NCI-H187 (cell line): ENCODE measurements around the gene SELENOO.

Source experiments
- DNase-seq, 2 experiments: peaks; one replicate each; lab custom pipeline; 2025; lab: John Stamatoyannopoulos, UW

The SELENOO gene

DNA sequence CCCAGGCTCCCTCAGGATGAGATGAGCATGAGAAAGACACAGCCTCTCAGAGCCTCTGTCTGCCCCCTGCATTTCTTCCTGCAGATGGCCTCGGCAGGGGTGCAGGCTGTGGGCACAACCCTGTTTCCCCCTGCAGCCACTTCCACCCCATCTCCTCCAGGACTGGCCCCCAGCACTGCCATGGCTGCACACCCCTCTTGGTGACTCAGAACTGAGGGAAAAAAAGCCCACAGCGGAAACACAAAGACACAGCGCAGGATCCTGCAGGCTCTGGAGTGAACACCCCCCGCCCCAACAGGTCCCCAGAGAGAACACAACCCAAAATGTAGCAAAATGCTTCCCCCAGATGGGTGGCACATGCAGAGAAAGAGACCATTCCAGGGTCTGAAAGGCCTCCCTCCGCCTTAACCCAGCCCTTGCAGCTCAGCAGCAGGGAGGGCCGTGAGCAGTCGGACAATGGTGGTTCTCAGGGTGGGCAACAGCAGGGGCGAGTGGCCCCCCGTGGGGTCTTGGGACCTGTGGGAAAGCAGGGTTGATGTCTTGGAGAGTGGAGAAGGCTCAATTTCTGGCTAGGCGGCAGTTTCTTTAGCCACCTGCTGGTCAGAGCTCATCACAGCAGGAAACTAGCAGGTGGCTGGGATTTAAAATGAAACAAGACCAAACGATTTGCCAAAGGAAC is 36.1 kb downstream of the SELENOO start:
- DNase-seq = no peak

DNA sequence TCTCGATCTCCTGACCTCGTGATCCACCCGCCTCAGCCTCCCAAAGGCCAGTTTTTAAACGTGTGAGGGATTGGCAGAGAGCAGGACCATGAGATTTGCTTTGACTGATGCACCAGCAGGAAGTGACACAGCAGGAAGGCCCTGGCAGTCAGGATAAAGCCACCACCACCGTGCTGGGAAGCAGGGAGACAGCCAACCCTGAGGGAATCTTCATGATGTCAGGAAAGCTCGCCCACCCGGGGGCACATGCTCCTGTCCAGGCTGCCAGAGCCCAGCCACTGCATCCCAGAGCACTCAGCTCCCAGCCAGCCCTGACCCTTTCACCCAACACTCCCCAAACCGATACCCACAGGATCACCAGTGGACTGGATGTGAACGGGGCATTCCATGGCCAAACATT is 37.9 kb downstream of the SELENOO start:
- no peak for DNase-seq

DNA sequence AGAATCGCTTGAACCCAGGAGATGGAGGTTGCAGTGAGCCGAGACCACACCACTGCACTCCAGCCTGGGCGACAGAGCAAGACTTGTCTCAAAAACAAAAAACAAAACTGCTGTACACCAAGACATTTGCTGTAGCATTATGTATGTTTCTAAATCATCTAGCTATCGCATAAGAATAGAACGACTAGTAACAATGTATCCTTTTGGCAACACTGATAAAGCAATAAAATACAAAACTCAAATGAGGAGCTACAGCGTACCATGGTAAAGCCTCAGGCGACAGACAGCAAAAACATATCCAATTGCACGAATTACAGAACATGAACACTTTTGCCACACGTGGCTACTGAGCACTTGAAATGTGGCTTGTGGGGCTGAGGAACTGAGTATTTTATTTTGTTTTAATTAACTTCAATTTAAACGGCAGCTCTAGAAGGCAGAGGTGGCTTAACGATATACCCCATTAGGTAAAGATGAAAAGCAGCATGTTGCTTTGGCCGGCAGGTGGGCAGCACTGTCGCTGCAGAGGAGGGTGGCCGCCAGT is 41.7 kb downstream of the SELENOO start:
- no peak for DNase-seq

- no peak for DNase-seq
Observed at GRCh38 chr22:50243685-50244419, 43.0 kb downstream of the SELENOO start.

- peak in 1 of 2 experiments; percentile 4 for DNase-seq
Observed at GRCh38 chr22:50244420-50245213, 43.8 kb downstream of the SELENOO start, which contains the start of gene TUBGCP6. Gene TUBGCP6 (minus strand): TSS chr22:50245023. CDS start chr22:50244459, 564 bp downstream.

DNA sequence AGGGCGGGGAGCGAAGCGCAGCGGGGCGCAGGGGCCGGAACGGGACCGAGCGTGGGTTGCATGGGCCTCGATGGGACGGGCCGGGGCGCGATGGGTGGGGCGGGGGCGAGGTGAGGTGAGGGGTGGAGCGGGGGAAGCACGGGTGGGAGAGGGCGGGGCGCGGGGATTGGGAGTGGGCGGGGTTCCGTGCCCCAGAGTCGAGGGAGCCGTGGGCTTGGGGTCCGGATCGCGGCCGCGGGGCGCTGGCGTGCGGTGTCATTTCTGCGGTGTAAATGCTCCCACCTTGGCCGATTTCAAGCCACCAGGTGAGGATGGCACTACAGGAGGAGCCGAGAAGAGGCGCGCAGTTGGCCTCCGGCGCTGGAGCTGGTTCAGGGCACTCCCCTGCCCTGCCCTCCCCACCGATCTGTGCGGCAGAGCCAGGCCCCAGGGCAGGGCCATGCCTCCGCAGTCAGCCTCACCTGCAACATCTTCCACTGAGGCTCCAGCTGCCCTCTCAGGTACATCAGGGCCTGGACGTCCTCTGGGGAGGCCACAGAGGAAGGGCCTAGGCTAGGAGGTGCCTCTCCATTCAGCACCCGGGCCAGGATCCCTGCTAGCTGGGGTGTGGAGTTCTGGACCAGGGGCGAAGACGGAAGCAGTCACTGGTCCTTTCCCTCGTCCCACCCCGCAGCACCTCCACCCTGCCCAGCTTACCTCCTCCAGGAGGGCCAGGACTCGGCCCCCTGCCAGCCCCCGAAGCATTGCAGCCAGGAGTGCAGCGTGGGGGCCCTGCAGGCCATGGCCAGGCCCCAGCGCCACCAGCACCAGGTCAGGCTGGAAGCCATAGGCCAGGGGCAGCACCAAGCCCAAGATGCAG is 44.6 kb downstream of the SELENOO start:
- DNase-seq = no peak

DNA sequence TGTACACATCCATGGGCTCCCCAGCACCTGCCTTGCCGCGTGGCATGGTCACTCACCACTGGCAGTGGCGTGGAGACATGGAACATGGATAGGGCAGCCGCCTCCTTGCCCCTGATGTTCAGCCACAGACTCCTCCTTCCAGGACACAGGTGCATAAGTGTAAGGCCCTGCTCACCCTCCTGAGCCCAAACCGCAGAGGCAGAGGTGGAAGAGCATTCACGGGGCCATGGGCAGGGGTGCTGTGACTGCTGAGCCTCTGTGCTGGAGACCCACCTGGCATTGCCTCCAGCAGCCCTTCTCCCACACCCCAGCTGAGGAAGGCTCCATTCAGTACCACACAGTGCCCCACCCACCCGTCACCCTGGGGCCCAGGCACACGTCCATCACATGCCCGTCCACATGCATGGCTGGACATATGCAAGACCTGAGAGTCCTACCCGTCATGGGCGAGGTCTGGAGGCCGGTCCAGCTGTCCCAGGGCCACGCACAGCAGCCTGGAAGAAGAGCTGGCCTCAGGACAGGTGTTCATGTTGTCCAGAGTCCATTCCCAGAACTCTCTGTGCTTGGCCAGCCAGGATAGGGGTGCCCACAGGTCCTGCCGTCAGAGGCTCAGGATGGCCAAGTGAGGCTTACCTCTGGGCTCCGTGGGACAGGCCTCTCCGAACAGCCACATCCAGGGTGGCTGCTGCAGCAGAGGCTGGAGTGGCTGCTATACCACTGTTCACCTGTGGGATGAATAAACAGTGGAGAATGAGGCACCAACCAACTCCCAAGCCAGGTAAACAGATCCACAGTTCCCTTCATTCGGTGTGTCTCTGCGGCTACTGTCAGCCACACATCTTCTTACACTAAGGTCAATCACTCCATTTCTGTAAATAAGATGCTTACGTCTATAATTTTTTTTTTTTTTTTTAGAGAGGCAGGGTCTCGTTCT is 45.7 kb downstream of the SELENOO start:
- DNase-seq = no peak

DNA sequence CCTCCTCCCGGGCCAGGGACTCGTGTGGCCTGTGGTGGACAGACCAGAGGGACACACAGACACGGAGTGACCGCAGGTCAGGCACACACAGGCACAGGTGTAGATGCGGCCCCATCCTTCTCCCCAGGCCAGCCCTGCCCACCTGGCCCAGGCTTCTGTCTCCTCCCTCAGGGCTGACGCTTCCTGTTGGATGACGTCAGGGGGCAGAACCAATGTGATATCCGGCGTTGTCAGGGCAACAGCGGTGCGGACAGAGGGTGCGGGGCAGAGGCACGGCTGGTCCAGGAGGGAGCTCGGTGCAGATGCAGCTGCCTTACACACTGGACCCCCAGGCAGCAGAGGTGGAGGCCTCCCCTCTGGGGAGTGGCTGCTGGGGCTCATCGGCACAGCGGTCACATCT is 46.9 kb downstream of the SELENOO start:
- no peak for DNase-seq

- no peak for DNase-seq
Observed at GRCh38 chr22:50248196-50249081, 47.6 kb downstream of the SELENOO start.

GRCh38 chr22:50249341-50250248 is 48.8 kb downstream of the SELENOO start:
- no peak for DNase-seq

- DNase-seq = no peak
Observed at GRCh38 chr22:50250249-50250554, 49.4 kb downstream of the SELENOO start.

GRCh38 chr22:50250555-50251476 is 50.0 kb downstream of the SELENOO start, which contains the start of gene HDAC10:
Gene HDAC10 (minus strand): TSS chr22:50251265. CDS start chr22:50251032, 233 bp downstream.
- no peak for DNase-seq

DNA sequence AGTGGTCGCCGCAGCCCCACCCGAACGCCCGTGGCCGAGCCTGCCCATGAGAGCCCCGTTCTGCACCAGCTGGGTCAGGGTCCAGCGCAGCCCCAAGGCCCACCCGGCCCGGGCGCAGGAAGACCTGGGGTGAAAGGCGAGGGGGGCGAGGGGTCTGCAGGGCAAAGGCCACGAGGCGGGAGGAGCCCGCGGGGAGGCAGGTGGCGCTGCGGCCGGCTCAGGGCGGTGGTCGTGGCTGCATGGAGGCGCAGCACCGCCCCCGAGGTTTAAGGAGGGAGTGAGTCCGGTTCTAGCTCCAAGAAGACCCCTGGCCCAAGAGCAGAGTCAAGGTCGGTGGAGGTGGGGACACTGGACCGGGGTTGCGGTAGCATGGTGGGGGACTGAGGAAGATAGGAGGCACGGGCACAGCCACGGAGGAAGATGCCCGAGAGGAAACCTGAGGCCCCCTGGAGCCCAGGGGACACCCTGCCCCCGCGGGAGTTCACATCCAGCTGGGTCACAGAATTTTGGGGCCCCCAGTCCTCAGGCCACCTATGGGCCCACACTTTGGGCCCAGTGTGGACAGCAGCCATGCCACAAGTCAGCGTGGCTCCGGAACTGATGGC is 50.8 kb downstream of the SELENOO start:
- DNase-seq = no peak

- no peak for DNase-seq
Observed at GRCh38 chr22:50252082-50253045, 51.6 kb downstream of the SELENOO start.
